ENCODE results near the gene CFAP251. TPM values are rescaled to one million over a fixed set of nuclear protein-coding genes. Genes with fewer than 3 reads are reported as not detected.
A peak's percentile ranks its signal among the peaks of the same experiment; 100 is the strongest.
"Not testable (repeated sequence)": the region's sequence is repeated elsewhere in the genome, so short reads cannot be mapped to it uniquely, and the experiment has no call there.

Gene CFAP251, protein sequence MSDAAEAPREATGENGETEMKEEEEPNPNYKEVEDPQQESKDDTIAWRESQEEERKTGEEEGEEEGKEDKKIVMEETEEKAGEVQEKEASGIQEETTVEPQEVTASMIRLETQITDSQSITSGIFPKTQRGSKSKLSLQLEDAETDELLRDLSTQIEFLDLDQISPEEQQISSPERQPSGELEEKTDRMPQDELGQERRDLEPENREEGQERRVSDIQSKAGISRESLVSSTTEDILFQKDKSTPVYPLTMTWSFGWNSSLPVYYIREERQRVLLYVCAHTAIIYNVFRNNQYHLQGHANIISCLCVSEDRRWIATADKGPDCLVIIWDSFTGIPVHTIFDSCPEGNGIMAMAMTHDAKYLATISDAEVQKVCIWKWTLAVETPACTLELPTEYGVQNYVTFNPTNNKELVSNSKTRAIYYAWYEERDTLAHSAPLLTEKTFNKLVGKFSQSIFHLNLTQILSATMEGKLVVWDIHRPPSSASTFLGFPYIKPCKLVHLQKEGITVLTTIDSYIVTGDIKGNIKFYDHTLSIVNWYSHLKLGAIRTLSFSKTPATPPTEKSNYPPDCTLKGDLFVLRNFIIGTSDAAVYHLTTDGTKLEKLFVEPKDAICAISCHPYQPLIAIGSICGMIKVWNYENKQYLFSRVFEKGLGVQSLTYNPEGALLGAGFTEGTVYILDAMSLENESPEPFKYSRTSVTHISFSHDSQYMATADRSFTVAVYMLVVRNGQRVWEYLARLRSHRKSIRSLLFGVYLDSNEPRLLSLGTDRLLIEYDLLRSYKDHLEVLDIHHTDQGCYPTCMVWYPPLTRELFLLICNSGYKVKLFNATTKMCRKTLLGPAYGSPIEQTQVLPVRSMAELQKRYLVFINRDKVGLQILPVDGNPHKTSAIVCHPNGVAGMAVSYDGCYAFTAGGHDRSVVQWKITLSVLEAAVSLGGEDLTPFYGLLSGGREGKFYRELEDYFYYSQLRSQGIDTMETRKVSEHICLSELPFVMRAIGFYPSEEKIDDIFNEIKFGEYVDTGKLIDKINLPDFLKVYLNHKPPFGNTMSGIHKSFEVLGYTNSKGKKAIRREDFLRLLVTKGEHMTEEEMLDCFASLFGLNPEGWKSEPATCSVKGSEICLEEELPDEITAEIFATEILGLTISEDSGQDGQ
- 1 to 10 TPM in 7 of 10 donors, under 1 TPM in 3; 0.54 to 2.2 (median 1.2) TPM for polyA plus RNA-seq (ENCODE audit: insufficient read length in 10 of 10)
- long read RNA-seq, donor 1, partial matches to known transcripts: 5 of 5 reads
- long read RNA-seq, donor 1, other reads (novel, unspliced or antisense): 0 of 5 reads
- long read RNA-seq, donor 2: 0 reads
- long read RNA-seq, donor 3: 0 reads
- long read RNA-seq, donor 4: 0 reads
- long read RNA-seq, donor 5: 0 reads
- long read RNA-seq, donor 6: 0 reads
- long read RNA-seq, donor 7: 0 reads
- long read RNA-seq, donor 8: 0 reads
- long read RNA-seq, donor 9: 0 reads

DNA sequence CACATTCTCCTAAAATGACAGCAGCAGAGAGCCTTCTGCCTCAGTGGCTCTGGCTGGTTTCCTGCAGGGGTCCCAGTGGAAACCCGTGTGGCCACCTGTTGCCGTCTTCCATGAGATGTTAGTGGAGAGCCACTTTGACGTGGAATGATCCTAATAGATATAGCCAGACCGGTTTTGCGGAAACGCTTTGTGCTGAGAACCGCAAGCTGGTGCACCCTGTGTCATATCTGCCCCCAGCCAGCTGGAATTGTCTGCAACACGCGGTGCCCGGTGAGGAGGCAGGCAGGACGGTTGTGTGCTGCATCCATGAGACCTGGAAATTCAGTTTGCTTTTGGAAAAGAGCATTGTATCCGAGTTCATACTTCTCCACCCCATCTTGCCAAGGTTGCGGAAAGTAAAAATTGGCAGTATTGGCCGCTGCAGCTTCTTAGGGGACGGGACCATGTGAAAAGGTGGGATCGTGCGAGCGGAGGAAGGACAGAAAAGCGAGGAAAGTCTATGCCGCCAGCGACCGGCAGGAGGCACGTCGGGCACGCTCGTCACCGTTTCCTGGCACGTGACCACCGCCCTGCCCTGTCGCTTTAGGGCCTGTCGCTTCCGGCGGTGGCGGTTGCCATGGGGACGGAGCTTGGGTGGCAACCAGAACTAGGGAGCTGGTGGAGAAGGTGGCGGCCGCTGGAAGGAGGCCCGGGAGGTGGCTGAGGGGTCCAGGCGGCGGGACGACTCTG is at the start of gene CFAP251:
Gene CFAP251 (plus strand): TSS at position 643 of the 729 bp plus-strand sequence. CDS start 2,714 bp downstream, outside the sequence.
- DNase-seq: peak; percentile 79 to 92 (median 82)

DNA sequence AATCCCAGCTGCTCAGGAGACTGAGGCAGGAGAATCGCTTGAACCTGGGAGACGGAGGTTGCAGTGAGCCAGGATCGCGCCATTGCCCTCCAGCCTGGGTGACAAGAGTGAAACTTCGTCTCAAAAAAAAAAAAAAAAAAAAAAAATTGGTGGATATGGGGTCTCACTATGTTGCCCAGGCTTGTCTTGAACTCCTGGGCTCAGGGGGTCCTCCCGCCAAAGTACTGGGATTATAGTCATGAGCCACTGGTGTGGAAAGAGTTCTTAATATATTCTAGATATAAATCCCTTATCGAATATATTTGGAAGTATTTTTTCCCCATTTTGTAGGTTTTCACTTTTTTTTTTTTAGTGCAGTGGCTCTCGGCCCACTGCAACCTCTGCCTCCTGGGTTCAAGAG is 49.2 kb upstream of the CFAP251 start:
- not testable (repeated sequence) for DNase-seq

DNA sequence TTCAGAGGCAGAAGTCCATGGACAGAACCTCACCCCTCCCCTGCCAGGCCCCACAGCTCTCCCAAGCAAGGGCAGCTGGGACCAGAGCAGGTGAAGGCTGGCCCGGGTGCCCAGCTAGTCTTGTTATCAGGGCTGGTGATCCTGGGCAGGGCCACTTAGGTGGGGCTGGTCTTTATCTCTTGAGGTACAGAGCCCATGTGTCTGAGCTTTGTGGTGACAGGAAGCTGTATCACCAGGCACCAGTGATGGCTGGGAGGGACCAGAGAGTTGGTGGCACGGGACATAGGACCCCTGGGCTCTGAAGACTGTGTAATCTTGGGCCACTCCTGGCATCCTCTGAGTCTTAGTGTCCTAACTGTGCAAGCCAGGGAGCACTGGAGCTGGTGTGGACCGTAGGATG is 46.9 kb upstream of the CFAP251 start:
- no peak for DNase-seq

DNA sequence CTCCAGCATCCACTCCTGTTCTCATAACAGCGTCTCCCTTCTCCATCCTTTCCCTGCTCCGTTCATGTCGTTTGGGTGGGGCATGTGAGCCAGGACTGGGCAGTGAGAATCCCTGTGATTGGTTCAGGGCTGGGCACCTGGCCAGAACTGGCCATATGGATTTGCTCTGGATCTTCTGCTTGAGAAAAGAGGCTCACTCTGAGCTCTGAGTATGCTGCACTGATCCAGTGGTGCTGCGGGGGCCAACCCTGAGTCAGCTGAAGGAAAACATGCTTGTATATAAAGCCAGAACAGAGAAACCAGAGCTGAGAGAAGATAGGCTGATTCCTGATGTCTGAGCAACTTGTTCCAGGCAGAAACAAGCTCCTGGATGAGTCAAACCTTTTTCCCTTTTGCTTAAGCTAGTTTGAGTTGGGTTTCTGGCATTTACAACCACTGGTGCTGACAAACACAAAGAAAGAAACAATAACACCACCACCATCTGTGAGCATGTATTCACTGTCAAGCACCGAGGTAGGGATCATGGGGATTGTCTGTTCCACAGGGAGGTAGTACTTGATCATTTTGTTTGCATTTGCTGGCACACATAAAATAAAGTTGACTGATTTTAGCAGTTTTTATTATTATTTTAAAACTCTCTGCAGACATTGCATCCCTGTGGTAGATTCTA is 45.7 kb upstream of the CFAP251 start:
- DNase-seq: peak; percentile 69 to 83 (median 76)

DNA sequence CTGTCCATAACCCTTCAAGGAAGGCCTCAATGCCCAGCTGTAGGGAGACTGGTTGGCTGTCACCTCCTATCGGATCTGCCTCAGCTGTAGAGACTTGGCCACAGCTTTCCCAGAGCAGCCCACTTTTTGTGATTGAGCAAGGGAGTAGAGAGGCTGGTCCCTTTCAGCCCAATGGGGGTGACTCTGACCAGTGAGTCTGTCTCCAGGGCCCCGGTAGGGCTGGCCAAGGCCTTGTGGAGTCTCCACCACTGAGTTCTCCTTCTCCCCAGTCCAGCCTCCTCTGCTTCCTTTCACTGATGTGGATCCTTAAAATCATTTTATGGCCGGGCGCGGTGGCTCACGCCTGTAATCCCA is 45.2 kb upstream of the CFAP251 start:
- no peak for DNase-seq

DNA sequence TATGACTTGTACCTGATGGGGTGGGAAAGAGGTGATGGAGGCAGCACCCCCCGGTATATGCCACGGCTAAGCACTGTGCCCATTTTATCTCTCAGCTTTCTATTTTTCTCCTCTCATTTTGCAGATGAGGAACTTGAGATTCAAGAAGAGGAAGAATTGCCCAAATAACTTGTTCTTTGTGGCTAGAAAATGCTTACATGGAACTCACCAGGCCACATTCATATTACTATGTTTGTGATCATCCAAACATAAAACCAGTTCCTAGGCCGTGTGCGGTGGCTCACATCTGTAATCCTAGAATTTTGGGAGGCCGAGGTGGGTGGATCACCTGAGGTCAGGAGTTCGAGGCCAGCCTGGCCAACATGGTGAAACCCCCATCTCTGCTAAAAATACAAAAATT is 44.3 kb upstream of the CFAP251 start:
- no peak for DNase-seq

DNA sequence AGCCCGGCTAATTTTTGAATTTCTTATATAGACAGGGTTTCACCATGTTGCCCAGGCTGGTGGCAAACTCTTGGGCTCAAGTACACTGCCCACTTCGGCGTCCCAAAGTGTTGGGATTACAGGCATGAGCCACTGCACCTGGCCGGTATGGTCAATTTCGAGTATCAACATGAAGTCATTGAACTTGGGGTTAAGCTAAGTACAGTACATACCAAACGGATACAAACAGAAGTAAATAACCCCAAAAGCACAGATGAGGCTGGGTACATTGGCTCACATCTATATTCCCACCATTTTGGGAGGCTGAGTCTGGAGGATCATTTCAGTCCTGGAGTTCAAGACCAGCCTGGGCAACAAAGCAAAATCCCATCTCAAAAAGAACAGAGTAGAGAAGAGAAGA is 42.8 kb upstream of the CFAP251 start:
- no peak for DNase-seq

DNA sequence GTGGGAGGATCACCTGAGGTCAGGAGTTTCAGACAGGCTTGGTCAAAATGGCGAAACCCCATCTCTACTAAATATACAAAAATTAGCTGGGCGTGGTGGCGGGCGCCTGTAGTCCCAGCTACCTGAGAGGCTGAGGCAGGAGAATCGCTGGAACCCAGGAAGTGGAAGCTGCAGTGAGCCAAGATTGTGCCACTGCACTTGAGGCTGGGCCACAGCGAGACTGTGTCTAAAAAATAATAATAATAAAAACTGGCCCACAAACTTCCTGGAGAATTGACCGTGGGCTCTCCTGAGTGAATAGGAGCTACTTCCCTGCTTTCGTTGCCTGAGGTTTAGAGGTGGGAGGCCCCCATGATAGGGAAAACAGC is 42.3 kb upstream of the CFAP251 start:
- not testable (repeated sequence) for DNase-seq

DNA sequence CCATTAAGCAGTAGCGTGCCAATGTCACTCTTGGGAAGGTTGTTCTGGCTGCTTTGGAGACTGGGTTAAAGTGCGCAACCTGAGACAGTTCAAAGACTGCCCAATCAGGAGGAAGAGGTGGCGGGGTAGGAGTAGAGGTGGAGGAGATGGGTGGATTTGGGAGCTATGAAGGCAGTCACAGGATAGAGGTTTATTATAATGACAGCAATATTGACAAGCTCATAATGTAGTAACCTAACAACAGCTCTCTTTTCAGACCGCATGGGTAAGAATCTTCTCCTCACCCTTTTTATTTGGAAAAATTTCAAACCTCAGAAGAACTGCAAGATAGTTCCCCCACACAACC is 35.1 kb upstream of the CFAP251 start:
- DNase-seq: no peak

DNA sequence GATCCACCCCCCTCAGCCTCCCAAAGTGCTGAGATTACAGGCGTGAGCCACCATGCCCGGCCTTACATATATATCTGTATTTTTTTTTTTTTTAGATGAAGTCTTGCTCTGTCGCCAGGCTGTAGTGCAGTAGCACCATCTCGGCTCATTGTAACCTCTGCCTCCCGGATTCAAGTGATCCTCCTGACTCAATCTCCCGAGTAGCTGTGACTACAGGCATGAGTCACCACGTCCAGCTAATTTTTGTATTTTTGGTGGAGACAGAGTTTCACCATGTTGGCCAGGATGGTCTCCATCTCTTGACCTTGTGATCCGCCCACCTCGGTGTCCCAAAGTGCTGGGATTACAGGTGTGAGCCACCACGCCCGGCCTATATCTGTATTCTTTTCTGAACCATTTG is 33.3 kb upstream of the CFAP251 start:
- not testable (repeated sequence) for DNase-seq

DNA sequence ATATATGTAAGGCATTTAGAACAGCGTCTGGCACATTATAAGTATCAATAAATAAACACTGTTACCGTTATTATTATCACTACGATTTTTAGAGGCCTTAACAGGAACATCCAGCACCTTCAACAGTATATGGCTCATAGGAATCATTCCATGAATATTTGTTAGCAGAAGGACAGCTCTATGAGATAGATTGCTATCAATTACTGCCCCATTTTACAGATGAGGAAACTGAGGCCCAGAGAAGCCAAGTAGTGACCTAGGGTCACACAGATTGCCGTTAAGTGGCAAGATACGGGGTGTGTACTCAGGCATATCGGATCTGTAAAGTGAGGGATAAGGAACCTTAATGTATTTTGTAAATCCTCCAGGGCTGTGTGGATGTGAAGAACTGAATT is 30.3 kb upstream of the CFAP251 start:
- DNase-seq: no peak

DNA sequence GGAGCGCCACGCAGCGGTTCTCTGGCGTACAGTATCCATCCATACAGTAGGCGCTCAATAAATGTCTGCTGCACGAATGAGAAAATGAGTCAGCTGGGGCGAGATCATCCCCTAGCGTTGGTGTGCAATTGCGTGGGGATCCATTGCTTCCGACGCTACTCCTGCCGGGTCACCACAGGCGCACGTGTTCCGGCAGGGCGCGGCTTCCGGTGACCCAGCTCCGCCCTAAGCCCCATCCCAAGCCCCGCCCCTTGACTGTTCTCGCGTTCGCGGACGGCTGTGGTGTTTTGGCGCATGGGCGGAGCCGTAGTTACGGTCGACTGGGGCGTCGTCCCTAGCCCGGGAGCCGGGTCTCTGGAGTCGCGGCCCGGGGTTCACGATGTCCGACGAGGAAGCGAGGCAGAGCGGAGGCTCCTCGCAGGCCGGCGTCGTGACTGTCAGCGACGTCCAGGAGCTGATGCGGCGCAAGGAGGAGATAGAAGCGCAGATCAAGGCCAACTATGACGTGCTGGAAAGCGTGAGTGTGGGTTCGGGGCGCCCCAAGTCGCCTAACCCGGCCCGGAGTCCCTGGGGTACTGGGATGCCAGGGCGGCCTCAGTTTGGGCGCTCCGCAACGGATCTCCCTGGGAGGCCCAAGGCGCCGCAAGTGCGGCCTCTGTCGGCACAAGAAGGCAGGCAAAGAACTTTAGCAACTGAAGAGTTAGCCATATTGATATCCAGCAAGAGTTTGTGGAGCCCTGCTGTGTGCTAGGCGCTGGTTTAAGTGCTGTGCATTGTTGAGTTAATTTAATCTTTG is 29.7 kb upstream of the CFAP251 start, which contains the start of gene PSMD9:
Gene PSMD9 (plus strand): TSS at position 313 of the 796 bp plus-strand sequence. CDS start 67 bp downstream, at position 380.
- DNase-seq: peak; percentile 97 to 99 (median 98)

DNA sequence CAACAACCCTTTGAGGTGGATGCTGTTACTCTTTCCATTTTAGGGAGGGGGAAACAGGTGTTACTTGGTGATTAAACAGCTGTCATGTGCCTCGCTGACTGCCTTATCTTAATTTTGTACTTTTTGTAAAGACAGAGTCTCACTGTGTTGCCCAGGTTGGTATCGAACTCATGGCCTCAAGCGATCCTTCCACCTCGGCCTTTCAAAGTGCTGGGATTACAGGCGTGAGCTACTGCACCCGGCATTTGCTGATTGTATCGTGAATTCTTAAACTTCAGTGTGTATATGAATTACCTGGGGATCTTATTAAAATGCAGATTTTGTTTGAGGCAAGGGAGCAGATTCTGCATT is 29.1 kb upstream of the CFAP251 start:
- no peak for DNase-seq

DNA sequence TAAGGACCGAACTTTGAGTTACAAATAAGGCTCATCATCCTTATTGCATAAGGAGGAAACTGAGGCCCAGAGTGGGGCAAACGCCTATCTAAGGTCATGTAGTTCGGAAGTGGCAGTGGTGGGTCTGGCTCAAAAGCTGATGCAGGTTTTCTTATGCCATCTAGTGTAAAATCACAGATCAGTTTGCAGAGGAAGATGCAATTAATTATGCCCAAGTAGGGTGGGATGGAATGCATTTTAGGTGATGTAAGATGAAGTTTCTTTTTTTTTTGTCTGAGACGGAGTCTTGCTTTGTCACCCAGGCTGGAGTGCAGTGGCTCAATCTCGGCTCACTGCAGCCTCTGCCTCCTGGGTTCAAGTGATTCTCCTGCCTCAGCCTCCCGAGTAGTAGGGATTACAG is 28.7 kb upstream of the CFAP251 start:
- not testable (repeated sequence) for DNase-seq

DNA sequence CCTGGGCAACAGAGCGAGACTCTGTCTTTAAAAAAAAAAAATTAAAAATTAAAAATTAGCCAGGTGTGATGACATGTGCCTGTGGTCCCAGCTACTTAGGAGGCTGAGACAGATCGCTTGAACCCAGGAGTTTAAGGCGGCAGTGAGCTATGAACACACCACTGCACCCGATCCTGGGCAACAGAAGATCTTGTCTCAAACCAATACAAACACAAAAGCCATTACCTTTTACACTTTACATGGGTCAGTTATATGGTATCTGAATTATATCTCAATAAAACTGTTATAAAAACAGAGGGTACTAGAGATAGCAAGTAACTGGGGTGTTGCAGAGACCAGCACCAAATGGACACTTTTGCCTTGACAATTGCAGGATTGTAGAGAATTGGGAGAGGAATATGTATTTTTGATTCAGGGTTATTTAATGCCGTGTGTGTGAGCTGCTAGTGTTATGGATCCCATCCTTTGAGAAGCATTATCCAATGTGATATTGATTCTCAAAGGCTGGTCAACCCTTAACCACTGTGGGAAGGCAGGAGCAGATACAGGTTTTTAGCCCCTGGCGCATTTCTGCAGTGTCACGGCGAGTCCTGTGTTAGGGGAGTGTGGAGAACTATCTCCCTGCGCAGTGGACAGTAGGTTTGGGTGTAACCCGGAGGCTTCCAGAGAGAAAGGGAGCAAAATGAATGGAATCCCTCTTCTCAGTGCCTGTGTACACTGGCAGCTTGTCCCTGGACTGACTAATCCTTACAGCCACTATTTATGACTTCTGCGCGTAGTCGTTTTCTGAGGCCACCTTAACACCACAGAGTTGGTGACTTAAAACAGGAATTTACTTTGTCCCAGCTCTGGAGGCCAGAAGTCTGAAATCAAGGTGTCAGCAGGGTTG is 25.5 kb upstream of the CFAP251 start:
- no peak for DNase-seq

DNA sequence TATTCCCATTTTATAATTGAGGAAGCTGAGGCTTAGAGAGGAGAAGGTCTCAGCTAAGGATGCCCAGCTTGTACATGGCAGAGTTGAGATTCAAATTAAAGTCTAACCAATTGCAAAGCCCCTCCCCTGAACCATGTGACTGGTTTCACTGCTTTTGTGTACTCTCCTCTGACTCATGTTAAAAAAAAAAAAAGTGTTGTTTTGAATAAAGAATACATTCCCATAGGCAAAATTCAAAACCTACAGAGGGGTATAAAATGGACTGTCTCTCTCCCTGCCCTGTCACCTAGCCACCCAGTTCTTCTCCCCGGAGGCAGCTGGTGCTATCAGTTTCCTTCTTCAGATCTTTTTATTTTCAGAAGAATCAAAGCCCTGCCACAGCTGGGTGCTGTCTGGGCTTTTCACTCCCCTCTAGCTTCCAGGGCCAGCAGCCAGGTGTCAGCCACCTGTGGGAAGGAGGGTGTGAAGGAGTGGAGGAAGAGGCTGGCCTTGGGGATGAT is 24.4 kb upstream of the CFAP251 start:
- DNase-seq: no peak

DNA sequence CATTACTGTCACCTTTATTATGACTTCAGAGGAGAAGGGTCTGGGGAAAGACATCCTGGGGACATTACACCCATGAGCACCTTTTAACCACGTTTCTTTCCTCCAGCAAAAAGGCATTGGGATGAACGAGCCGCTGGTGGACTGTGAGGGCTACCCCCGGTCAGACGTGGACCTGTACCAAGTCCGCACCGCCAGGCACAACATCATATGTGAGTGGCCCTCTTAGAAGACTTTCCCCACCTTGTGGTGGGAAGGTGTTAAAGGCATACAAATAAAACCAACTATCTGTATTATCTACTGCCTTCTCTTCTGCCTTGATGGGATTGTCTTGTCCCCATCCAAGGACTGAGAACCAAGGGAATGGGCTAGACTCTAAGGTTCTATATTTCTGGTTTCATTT is 23.8 kb upstream of the CFAP251 start:
- DNase-seq: peak in 1 of 3 donors; percentile 35

DNA sequence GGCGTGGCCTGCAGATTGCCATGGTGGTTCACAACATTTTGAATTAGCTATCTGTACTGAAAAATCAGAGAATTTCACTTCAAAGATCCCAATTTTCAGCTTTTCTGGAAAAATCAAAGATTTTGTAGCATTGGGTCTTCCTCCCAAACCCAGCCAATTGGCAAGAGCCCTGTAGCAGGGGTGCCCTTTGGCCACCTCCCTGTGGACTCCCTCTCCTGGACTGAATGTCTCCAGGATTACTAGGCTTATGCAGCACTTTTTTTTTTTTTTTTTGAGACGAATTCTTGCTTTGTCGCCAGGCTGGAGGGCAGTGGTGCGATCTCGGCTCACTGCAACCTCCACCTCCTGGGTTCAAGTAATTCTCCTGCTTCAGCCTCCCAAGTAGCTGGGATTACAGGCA is 20.1 kb upstream of the CFAP251 start:
- no peak for DNase-seq

All from muscle of back (tissue), 13 donors.